Measurements from ENCODE around the gene GABRA6. TPM values are rescaled to one million over a fixed set of nuclear protein-coding genes. Genes with fewer than 3 reads are reported as not detected.

The GABRA6 gene
- total RNA-seq, 4 donors from 2014 or later: not detected

- Histone ChIP-seq H3K27me3 (no peaks in the 10 kb centered on the region), H3K9me3 (no peaks in the 10 kb centered on the region), H3K4me1 (no peaks in the 10 kb centered on the region), H3K36me3 (no peaks in the 10 kb centered on the region), H3K4me3 (no peak overlapping the region), H3K27ac (replicated peaks in 1 of 4) (no peak overlapping the region)
- no peak for TF ChIP-seq POLR2A (IDR thresholded peaks at IDR 0.05; ENCODE audit: low read depth)
- no peak for TF ChIP-seq POLR2AphosphoS5 (IDR thresholded peaks at IDR 0.05)
- no peak for TF ChIP-seq CTCF (IDR thresholded peaks at IDR 0.05)
- no peak for TF ChIP-seq EP300 (IDR thresholded peaks at IDR 0.05)
- 38% methylated on average over 1 of the region's 1 CpG for WGBS
- intact Hi-C loops (cut with DNase I): no loop called here
- no peak for DNase-seq (ENCODE audit: extremely low spot score)
Observed at GRCh38 chr5:161707382-161707781, 21.9 kb downstream of the GABRA6 start.

- Histone ChIP-seq H3K36me3 (no peaks in the 10 kb centered on the region), H3K4me1 (no peaks in the 10 kb centered on the region), H3K9me3 (no peaks in the 10 kb centered on the region), H3K27ac (replicated peaks in 1 of 4) (no peak overlapping the region), H3K27me3 (no peaks in the 10 kb centered on the region), H3K4me3 (no peak overlapping the region)
- DNase-seq (ENCODE audit: extremely low spot score): no peak
- intact Hi-C loops (cut with DNase I): no loop called here
- 84% methylated on average over 5 of the region's 5 CpGs for WGBS
- TF ChIP-seq POLR2AphosphoS5 (IDR thresholded peaks at IDR 0.05) (no peak), EP300 (IDR thresholded peaks at IDR 0.05) (no peak), CTCF (IDR thresholded peaks at IDR 0.05) (no peak), POLR2A (IDR thresholded peaks at IDR 0.05; ENCODE audit: low read depth) (no peak)
Observed at GRCh38 chr5:161709239-161709638, 23.7 kb downstream of the GABRA6 start.

GRCh38 chr5:161713042-161713441 lies 27.5 kb downstream of the GABRA6 start:
- 74% methylated on average over 2 of the region's 2 CpGs for WGBS
- intact Hi-C loops (cut with DNase I): no loop called here
- H3K27me3 ChIP-seq: no peaks in the 10 kb centered on the region
- no peaks in the 10 kb centered on the region for H3K9me3 ChIP-seq
- H3K4me3 ChIP-seq: no peak overlapping the region
- H3K36me3 ChIP-seq: no peaks in the 10 kb centered on the region
- DNase-seq (ENCODE audit: extremely low spot score): no peak
- no peak for TF ChIP-seq CTCF (IDR thresholded peaks at IDR 0.05)
- no peak for TF ChIP-seq EP300 (IDR thresholded peaks at IDR 0.05)
- TF ChIP-seq POLR2AphosphoS5 (IDR thresholded peaks at IDR 0.05): no peak
- no peak for TF ChIP-seq POLR2A (IDR thresholded peaks at IDR 0.05; ENCODE audit: low read depth)
- H3K4me1 ChIP-seq: no peaks in the 10 kb centered on the region
- no peak overlapping the region for H3K27ac ChIP-seq (replicated peaks in 1 of 4)

- no peaks in the 10 kb centered on the region for H3K4me1 ChIP-seq
- intact Hi-C loops (cut with DNase I): no loop called here
- no peaks in the 10 kb centered on the region for H3K36me3 ChIP-seq
- DNase-seq (ENCODE audit: extremely low spot score): no peak
- H3K4me3 ChIP-seq: no peak overlapping the region
- no peaks in the 10 kb centered on the region for H3K9me3 ChIP-seq
- no peaks in the 10 kb centered on the region for H3K27me3 ChIP-seq
- TF ChIP-seq POLR2A (IDR thresholded peaks at IDR 0.05; ENCODE audit: low read depth): no peak
- TF ChIP-seq EP300 (IDR thresholded peaks at IDR 0.05): no peak
- no peak for TF ChIP-seq POLR2AphosphoS5 (IDR thresholded peaks at IDR 0.05)
- TF ChIP-seq CTCF (IDR thresholded peaks at IDR 0.05): no peak
- H3K27ac ChIP-seq (replicated peaks in 1 of 4): no peak overlapping the region
- WGBS: 92% methylated on average over 1 of the region's 1 CpG
Observed at GRCh38 chr5:161719157-161719556, 33.6 kb downstream of the GABRA6 start.

- Histone ChIP-seq H3K27me3 (no peaks in the 10 kb centered on the region), H3K36me3 (no peaks in the 10 kb centered on the region), H3K4me3 (no peak overlapping the region), H3K27ac (replicated peaks in 1 of 4) (no peak overlapping the region), H3K9me3 (no peaks in the 10 kb centered on the region), H3K4me1 (no peaks in the 10 kb centered on the region)
- no peak for DNase-seq (ENCODE audit: extremely low spot score)
- no peak for TF ChIP-seq POLR2AphosphoS5 (IDR thresholded peaks at IDR 0.05)
- no peak for TF ChIP-seq CTCF (IDR thresholded peaks at IDR 0.05)
- no peak for TF ChIP-seq EP300 (IDR thresholded peaks at IDR 0.05)
- TF ChIP-seq POLR2A (IDR thresholded peaks at IDR 0.05; ENCODE audit: low read depth): no peak
- intact Hi-C loops (cut with DNase I): no loop called here
Observed at GRCh38 chr5:161720460-161720859, 34.9 kb downstream of the GABRA6 start.
